IMR-90 (cell line): Measurements from ENCODE around the gene STK35. TPM values are rescaled to one million over a fixed set of nuclear protein-coding genes. Genes with fewer than 3 reads are reported as not detected.

ENCODE experiments used
- ATAC-seq: fragments of 200-7000 bp; cut with Tn5 transposase; 2 replicates; pipeline ENCODE4 v1.9.1; 2020; ENCODE audit warnings: low read depth, mild to moderate bottlenecking, moderate library complexity
- BruUV-seq: library from RNA; stranded (reverse); fragments of 400-500 nt; replicated peaks from 2 replicates; lab custom pipeline; 2021; lab: Mats Ljungman, UMichigan
- CTCF ChIA-PET: fragments of 300-600 bp; formaldehyde crosslinking; extraction: SDS; loops from one replicate; lab custom pipeline; 2021; ENCODE audit warnings: antibody characterized with exemption; lab: Yijun Ruan, JAX
- POLR2A ChIA-PET: fragments of 300-600 bp; sonication (Branson Sonifier 250); formaldehyde crosslinking; loops from one replicate; lab custom pipeline; 2022; ENCODE audit warnings: antibody characterized with exemption; ENCODE audit not compliant: unreplicated experiment; lab: Charles Lee
- DNase-seq: peaks from one replicate; pipeline ENCODE4 v3.0.0; 2013
- H2AFZ ChIP-seq: replicated peaks from 2 replicates; pipeline ENCODE3; 2013; ENCODE audit warnings: low read length, mild to moderate bottlenecking; ENCODE audit not compliant: poor library complexity
- H2AK5ac ChIP-seq: 2 replicates; pipeline ENCODE4 v1.6.1; 2013; ENCODE audit warnings: low read depth, low read length, inconsistent platforms
- H2AK9ac ChIP-seq: replicated peaks from 2 replicates; pipeline ENCODE3; 2013; ENCODE audit warnings: mild to moderate bottlenecking, low read depth, low read length, moderate library complexity; ENCODE audit not compliant: poor library complexity
- H2BK120ac ChIP-seq: 2 replicates; pipeline ENCODE4 v1.6.1; 2013; ENCODE audit warnings: low read depth, low read length, inconsistent platforms
- H2BK15ac ChIP-seq: 3 replicates; pipeline ENCODE4 v1.6.1; 2013; ENCODE audit warnings: low read depth, low read length, inconsistent platforms
- H2BK20ac ChIP-seq: 2 replicates; pipeline ENCODE4 v1.6.1; 2013; ENCODE audit warnings: low read depth, mild to moderate bottlenecking, inconsistent platforms, low read length, moderate library complexity
- H2BK5ac ChIP-seq: 2 replicates; pipeline ENCODE4 v1.6.1; 2013; ENCODE audit warnings: mild to moderate bottlenecking, low read depth, low read length, inconsistent platforms; ENCODE audit not compliant: poor library complexity, severe bottlenecking
- H3K14ac ChIP-seq: replicated peaks from 2 replicates; pipeline ENCODE4 v1.6.1; 2013; ENCODE audit warnings: low read depth, low read length, inconsistent platforms
- H3K18ac ChIP-seq: 2 replicates; pipeline ENCODE4 v1.6.1; 2013; ENCODE audit warnings: low read depth, low read length, control low read depth
- H3K23ac ChIP-seq: 2 replicates; pipeline ENCODE4 v1.6.1; 2013; ENCODE audit warnings: low read depth, low read length, inconsistent platforms
- H3K27ac ChIP-seq: 2 replicates; pipeline ENCODE4 v1.5.1; 2013; ENCODE audit warnings: mild to moderate bottlenecking, control low read depth, low read length; ENCODE audit not compliant: insufficient read depth
- H3K27me3 ChIP-seq: 2 replicates; pipeline ENCODE4 v1.6.1; 2013; ENCODE audit warnings: low read length; ENCODE audit not compliant: control insufficient read depth, insufficient read depth
- H3K36me3 ChIP-seq: 2 replicates; pipeline ENCODE4 v1.6.1; 2013; ENCODE audit warnings: low read length, mixed read lengths; ENCODE audit not compliant: control insufficient read depth, insufficient read depth
- H3K4ac ChIP-seq: 2 replicates; pipeline ENCODE4 v1.6.1; 2013; ENCODE audit warnings: low read depth, low read length, inconsistent platforms
- H3K4me1 ChIP-seq: 2 replicates; pipeline ENCODE4 v1.6.1; 2013; ENCODE audit warnings: low read length, mixed read lengths; ENCODE audit not compliant: control insufficient read depth, insufficient read depth
- H3K4me2 ChIP-seq: 2 replicates; pipeline ENCODE4 v1.6.1; 2013; ENCODE audit warnings: low read depth, mild to moderate bottlenecking, control low read depth, low read length, moderate library complexity
- H3K4me3 ChIP-seq: 2 replicates; pipeline ENCODE4 v1.5.1; 2013; ENCODE audit warnings: low read depth, mild to moderate bottlenecking, control low read depth, low read length, moderate library complexity; ENCODE audit not compliant: insufficient read depth
- H3K56ac ChIP-seq: 2 replicates; pipeline ENCODE4 v1.6.1; 2013; ENCODE audit warnings: low read length, inconsistent platforms; ENCODE audit not compliant: insufficient read depth; ENCODE audit errors: extremely low read depth
- H3K79me1 ChIP-seq, 2 experiments: 2 replicates each; pipeline ENCODE4 v1.6.1; 2013; ENCODE audit warnings: low read length in 2 of 2, inconsistent platforms in 1 of 2, low read depth in 1 of 2
- H3K9ac ChIP-seq: 2 replicates; pipeline ENCODE4 v1.6.1; 2013; ENCODE audit warnings: low read depth, low read length, control low read depth
- H3K9me1 ChIP-seq: 2 replicates; pipeline ENCODE4 v1.6.1; 2013; ENCODE audit warnings: low read length, inconsistent platforms; ENCODE audit not compliant: insufficient read depth
- H3K9me3 ChIP-seq: 2 replicates; pipeline ENCODE4 v1.6.1; 2013; ENCODE audit warnings: low read length; ENCODE audit not compliant: control insufficient read depth, insufficient read depth
- H4K20me1 ChIP-seq: 2 replicates; pipeline ENCODE4 v1.6.1; 2013; ENCODE audit warnings: low read length, inconsistent platforms; ENCODE audit not compliant: insufficient read depth
- H4K5ac ChIP-seq: 2 replicates; pipeline ENCODE4 v1.6.1; 2013; ENCODE audit warnings: mild to moderate bottlenecking, low read depth, low read length, control low read depth
- H4K8ac ChIP-seq, 2 experiments: 2 replicates each; pipeline ENCODE4 v1.6.1; 2013; ENCODE audit warnings: low read depth in 2 of 2, low read length in 2 of 2, control low read depth in 1 of 2, inconsistent platforms in 1 of 2
- H4K91ac ChIP-seq: 2 replicates; pipeline ENCODE4 v1.6.1; 2013; ENCODE audit warnings: low read depth, low read length, inconsistent platforms; ENCODE audit not compliant: insufficient read depth
- BHLHE40 ChIP-seq: fragments of 150-350 bp; IDR thresholded peaks from 2 replicates; pipeline ENCODE4 v1.6.1; 2016; ENCODE audit warnings: mild to moderate bottlenecking, low read depth, low read length
- CHD1 ChIP-seq: IDR thresholded peaks from 2 replicates; pipeline ENCODE4 v1.6.1; 2012; ENCODE audit warnings: low read depth, low read length, improper control_type of control experiment
- MAFK ChIP-seq: IDR thresholded peaks from 2 replicates; pipeline ENCODE4 v1.6.1; 2012; ENCODE audit warnings: low read depth, low read length, improper control_type of control experiment
- MAZ ChIP-seq: IDR thresholded peaks from 2 replicates; pipeline ENCODE4 v1.6.1; 2012; ENCODE audit warnings: low read depth, mild to moderate bottlenecking, low read length, improper control_type of control experiment, moderate library complexity, borderline replicate concordance
- MXI1 ChIP-seq: IDR thresholded peaks from 2 replicates; pipeline ENCODE4 v1.6.1; 2012; ENCODE audit warnings: low read depth, mild to moderate bottlenecking, low read length, moderate library complexity, borderline replicate concordance
- RAD21 ChIP-seq: IDR thresholded peaks from 2 replicates; pipeline ENCODE4 v1.6.1; 2012; ENCODE audit warnings: low read length, improper control_type of control experiment
- RCOR1 ChIP-seq: IDR thresholded peaks from 2 replicates; pipeline ENCODE4 v1.6.1; 2012; ENCODE audit warnings: mild to moderate bottlenecking, low read length, improper control_type of control experiment; ENCODE audit not compliant: insufficient replicate concordance
- SMC3 ChIP-seq: fragments of 150-350 bp; IDR thresholded peaks from 2 replicates; pipeline ENCODE4 v1.6.1; 2016; ENCODE audit warnings: low read depth, mild to moderate bottlenecking, antibody characterized with exemption, low read length, moderate library complexity
- WGBS, 2 experiments: methylation state at CpG; one replicate each; pipeline versions ENCODE4 v1.1.5 to v1.1.7; 2013; ENCODE audit warnings: missing lambda C conversion rate in 2 of 2; ENCODE audit not compliant: insufficient read length in 1 of 2; ENCODE audit errors: extremely low coverage in 2 of 2; 5-methylcytosine and 5-hydroxymethylcytosine counted together
- dilution Hi-C: fragments of 300-500 bp; cut with HindIII; formaldehyde crosslinking; loops from one replicate; pipeline ENCODE4 v1.14.3; 2018; ENCODE audit warnings: low sequenced_read_pairs; ENCODE audit not compliant: unreplicated experiment
- in situ Hi-C: fragments of 300-500 bp; cut with MboI; formaldehyde crosslinking; loops from 3 replicates; pipeline ENCODE4 v1.14.3; 2019; ENCODE audit warnings: low sequenced_read_pairs, inconsistent platforms, mixed read lengths
- intact Hi-C: fragments of 100-400 bp; cut with micrococcal nuclease; formaldehyde crosslinking; loops from 2 replicates; pipeline ENCODE4 v1.10.0; 2022
- polyA plus RNA-seq, 3 experiments: library from polyadenylated mRNA; depleted of rRNA; stranded (reverse); fragments of >200 nt; gene quantifications; 2 replicates each; pipeline ENCODE4 v1.2.3, GENCODE V29; 2012; ENCODE audit warnings: low replicate concordance in 1 of 3
- total RNA-seq: library from RNA; depleted of rRNA; stranded (reverse); fragments of >200 nt; gene quantifications from 2 replicates; pipeline ENCODE4 v1.2.3, GENCODE V29; 2012
- TF ChIP-seq, protein P1 (sequence below): fragments of 150-350 bp; IDR thresholded peaks from 2 replicates; pipeline ENCODE4 v1.6.1; 2017; ENCODE audit warnings: mild to moderate bottlenecking, antibody characterized with exemption, low read length, low read depth

STK35 gene
- total and polyA plus RNA-seq, 2 of the 4 experiments (the other 2 are of a cell fraction) = 11.1 to 12.0 TPM

DNA sequence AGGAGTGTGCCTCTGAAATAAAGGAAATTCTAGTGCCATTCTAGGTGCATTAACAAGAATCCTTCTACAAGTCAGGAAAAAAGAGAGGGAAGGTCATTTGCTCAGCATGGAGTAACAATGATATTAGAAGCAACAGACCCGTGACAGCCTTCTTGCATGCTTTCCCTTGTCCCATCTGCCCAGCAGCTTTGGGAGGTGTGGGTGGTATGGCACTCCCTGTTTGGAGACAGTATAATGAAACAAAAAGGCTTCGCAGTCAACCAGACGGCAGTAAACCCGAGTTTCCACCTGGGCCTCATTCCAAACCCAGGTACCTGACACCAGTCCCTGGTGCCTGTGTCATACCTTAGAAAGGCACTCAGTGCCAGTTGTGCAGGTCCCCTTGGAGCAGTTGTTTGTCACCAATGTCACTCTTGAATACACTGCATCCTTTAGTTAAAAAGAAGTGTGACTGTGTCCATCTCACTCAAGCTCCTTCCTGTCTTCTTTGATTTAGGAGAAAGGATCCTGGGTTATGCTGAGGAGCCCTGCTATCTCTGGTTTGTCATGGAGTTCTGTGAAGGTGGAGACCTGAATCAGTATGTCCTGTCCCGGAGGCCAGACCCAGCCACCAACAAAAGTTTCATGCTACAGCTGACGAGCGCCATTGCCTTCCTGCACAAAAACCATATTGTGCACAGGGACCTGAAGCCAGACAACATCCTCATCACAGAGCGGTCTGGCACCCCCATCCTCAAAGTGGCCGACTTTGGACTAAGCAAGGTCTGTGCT lies 14.7 kb downstream of the STK35 start:
- Histone ChIP-seq H3K4me3 (no peak overlapping the region), H3K18ac (no peak overlapping the region), H4K20me1 (peaks cover 54% of the 10 kb centered on the region), H4K5ac (no peak overlapping the region), H2AK9ac (no peak overlapping the region), H3K9ac (no peak overlapping the region), H4K91ac (no peak overlapping the region), H3K23ac (no peak overlapping the region; the same call in 1 of the 2 replicates), H2BK120ac (no peak overlapping the region), H3K4me1 (peaks cover 11% of the 10 kb centered on the region), H2AFZ (no peak overlapping the region), H3K36me3 (peaks cover 16% of the 10 kb centered on the region), H3K9me3 (no peaks in the 10 kb centered on the region), H4K8ac (no peak overlapping the region), H3K4me2 (no peak overlapping the region), H3K9me1 (peaks cover 30% of the 10 kb centered on the region), H3K27ac (no peak overlapping the region), H2BK20ac (no peak overlapping the region), H3K14ac (no peak overlapping the region), H3K79me1 (peaks cover 58 to 89% of the 10 kb centered on the region in 2 experiments), H2BK15ac (no peak overlapping the region), H3K27me3 (no peaks in the 10 kb centered on the region), H3K4ac (no peak overlapping the region), H3K56ac (no peak overlapping the region), H2AK5ac (no peak overlapping the region), H2BK5ac (no peak overlapping the region)
- CTCF ChIA-PET = no interaction called here
- POLR2A ChIA-PET = no interaction called here
- in situ Hi-C loops = loop anchor here (25.0 kb wide), 1 partner anchor 696 kb away; the partner anchor contains the start of genes C20orf141, CPXM1 and TMEM239
- no CpG with 5 or more reads among the region's 9 CpGs for WGBS, 2 experiments
- DNase-seq = no peak
- dilution Hi-C loops = no loop called here
- TF ChIP-seq MXI1 (no peak), RAD21 (no peak), SMC3 (no peak), CHD1 (no peak), MAZ (no peak), MAFK (no peak), BHLHE40 (no peak), RCOR1 (no peak)
- TF ChIP-seq, protein P1, sequence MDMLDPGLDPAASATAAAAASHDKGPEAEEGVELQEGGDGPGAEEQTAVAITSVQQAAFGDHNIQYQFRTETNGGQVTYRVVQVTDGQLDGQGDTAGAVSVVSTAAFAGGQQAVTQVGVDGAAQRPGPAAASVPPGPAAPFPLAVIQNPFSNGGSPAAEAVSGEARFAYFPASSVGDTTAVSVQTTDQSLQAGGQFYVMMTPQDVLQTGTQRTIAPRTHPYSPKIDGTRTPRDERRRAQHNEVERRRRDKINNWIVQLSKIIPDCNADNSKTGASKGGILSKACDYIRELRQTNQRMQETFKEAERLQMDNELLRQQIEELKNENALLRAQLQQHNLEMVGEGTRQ = no peak
- no TSS peak for BruUV-seq
- intact Hi-C loops = loop anchor here (10.0 kb wide), 1 partner anchor 338 kb away; no protein-coding TSS in a partner anchor
- ATAC-seq = no peak
